SU-DHL-6 (cell line): ENCODE data around the gene HP1BP3.

Experiments used
- H2AFZ ChIP-seq: fragments of 200-600 bp; sonication (generic); 2 replicates; pipeline ENCODE4 v1.6.1; 2014; ENCODE audit warnings: low read depth, mild to moderate bottlenecking, moderate library complexity, mixed read lengths, antibody characterized with exemption, low read length; ENCODE audit not compliant: severe bottlenecking
- H3F3A ChIP-seq: fragments of 200-600 bp; shearing (Covaris generic); 2 replicates; pipeline ENCODE4 v1.6.0; 2016; ENCODE audit warnings: antibody characterized with exemption, mild to moderate bottlenecking; ENCODE audit not compliant: insufficient read depth
- H3K27ac ChIP-seq: fragments of 200-600 bp; sonication (generic); 2 replicates; pipeline ENCODE4 v1.5.1; 2016; ENCODE audit warnings: low read depth, mild to moderate bottlenecking, low read length, moderate library complexity, mixed read lengths
- H3K27me3 ChIP-seq: fragments of 200-600 bp; sonication (generic), shearing (Covaris generic); 2 replicates; pipeline ENCODE4 v1.6.0; 2014; ENCODE audit warnings: mild to moderate bottlenecking, low read length
- H3K36me3 ChIP-seq: fragments of 200-600 bp; sonication (generic); 2 replicates; pipeline ENCODE4 v1.6.1; 2014; ENCODE audit warnings: mild to moderate bottlenecking, low read length, mixed read lengths
- H3K4me2 ChIP-seq: fragments of 300-600, 200-600 bp; shearing (Covaris generic), sonication (generic); 2 replicates; pipeline ENCODE4 v1.6.0; 2014; ENCODE audit warnings: low read length, low read depth, mild to moderate bottlenecking; ENCODE audit not compliant: poor library complexity, severe bottlenecking
- H3K4me3 ChIP-seq: fragments of 200-600 bp; sonication (generic); 2 replicates; pipeline ENCODE4 v1.5.1; 2014; ENCODE audit warnings: antibody characterized with exemption, low read length, mild to moderate bottlenecking, mixed read lengths; ENCODE audit not compliant: insufficient read depth, poor library complexity, severe bottlenecking
- H3K79me2 ChIP-seq: fragments of 200-600 bp; sonication (generic); 2 replicates; pipeline ENCODE4 v1.6.1; 2014; ENCODE audit warnings: mild to moderate bottlenecking, low read length, moderate library complexity; ENCODE audit not compliant: insufficient read depth
- H3K9ac ChIP-seq: fragments of 200-600 bp; sonication (generic); 2 replicates; pipeline ENCODE4 v1.7.0; 2014; ENCODE audit warnings: mild to moderate bottlenecking, low read length
- H3K9me2 ChIP-seq: fragments of 200-600 bp; sonication (generic); replicated peaks from 2 replicates; pipeline ENCODE4 v1.6.1; 2014; ENCODE audit warnings: low read length; ENCODE audit not compliant: insufficient read depth
- H3K9me3 ChIP-seq: fragments of 200-600 bp; sonication (generic); 2 replicates; pipeline ENCODE4 v1.6.1; 2014; ENCODE audit warnings: low read length, mixed read lengths; ENCODE audit not compliant: insufficient read depth
- H4K20me1 ChIP-seq: fragments of 200-600 bp; sonication (generic); 2 replicates; pipeline ENCODE4 v1.6.1; 2014; ENCODE audit warnings: low read depth, mild to moderate bottlenecking, antibody characterized with exemption, low read length, moderate library complexity, mixed read lengths
- EZH2phosphoT487 ChIP-seq: fragments of 200-600 bp; sonication (generic), shearing (Covaris generic); conservative IDR thresholded peaks from 2 replicates; pipeline ENCODE4 v1.6.1; 2018; ENCODE audit warnings: mild to moderate bottlenecking, antibody characterized with exemption, low read length, moderate library complexity, mixed read lengths
- TF ChIP-seq, protein P1 (sequence below): fragments of 200-600 bp; sonication (generic); IDR thresholded peaks from one replicate; pipeline ENCODE4 v1.5.1; 2017; ENCODE audit warnings: antibody characterized with exemption, mild to moderate bottlenecking, low read length, moderate library complexity; ENCODE audit not compliant: insufficient read depth, poor library complexity, severe bottlenecking

The HP1BP3 gene

DNA sequence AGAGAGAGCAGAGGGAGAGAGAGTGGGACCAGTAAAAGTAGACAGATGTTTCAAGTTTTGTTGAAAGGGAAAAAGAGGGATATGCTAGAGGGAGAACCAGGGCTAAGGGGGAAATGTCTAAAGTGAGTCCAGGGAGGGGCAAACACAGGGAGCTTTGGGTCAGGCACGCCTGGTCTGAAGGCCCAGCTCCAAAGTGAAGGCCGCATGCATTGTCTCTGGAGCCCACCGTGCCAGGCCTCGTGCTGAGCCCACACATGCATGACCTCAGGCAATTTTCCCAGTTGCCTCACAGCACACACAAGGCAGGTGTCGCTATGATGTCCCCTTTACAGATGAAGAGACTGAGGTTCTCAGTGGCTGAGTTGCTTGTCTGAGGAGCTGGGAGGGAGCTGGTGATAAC is 85.3 kb downstream of the HP1BP3 start:
- Histone ChIP-seq H3K4me3 (no peak overlapping the region), H4K20me1 (no peaks in the 10 kb centered on the region), H3K36me3 (no peaks in the 10 kb centered on the region), H3K4me2 (no peak overlapping the region), H3K79me2 (no peaks in the 10 kb centered on the region), H3K27ac (no peak overlapping the region), H3K27me3 (no peaks in the 10 kb centered on the region), H3K9me3 (no peaks in the 10 kb centered on the region), H3F3A (no peaks in the 10 kb centered on the region), H3K9ac (no peak overlapping the region), H2AFZ (no peak overlapping the region), H3K9me2 (no peaks in the 10 kb centered on the region)
- TF ChIP-seq, protein P1, sequence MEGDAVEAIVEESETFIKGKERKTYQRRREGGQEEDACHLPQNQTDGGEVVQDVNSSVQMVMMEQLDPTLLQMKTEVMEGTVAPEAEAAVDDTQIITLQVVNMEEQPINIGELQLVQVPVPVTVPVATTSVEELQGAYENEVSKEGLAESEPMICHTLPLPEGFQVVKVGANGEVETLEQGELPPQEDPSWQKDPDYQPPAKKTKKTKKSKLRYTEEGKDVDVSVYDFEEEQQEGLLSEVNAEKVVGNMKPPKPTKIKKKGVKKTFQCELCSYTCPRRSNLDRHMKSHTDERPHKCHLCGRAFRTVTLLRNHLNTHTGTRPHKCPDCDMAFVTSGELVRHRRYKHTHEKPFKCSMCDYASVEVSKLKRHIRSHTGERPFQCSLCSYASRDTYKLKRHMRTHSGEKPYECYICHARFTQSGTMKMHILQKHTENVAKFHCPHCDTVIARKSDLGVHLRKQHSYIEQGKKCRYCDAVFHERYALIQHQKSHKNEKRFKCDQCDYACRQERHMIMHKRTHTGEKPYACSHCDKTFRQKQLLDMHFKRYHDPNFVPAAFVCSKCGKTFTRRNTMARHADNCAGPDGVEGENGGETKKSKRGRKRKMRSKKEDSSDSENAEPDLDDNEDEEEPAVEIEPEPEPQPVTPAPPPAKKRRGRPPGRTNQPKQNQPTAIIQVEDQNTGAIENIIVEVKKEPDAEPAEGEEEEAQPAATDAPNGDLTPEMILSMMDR = no peak
- TF ChIP-seq EZH2phosphoT487 = no peak

DNA sequence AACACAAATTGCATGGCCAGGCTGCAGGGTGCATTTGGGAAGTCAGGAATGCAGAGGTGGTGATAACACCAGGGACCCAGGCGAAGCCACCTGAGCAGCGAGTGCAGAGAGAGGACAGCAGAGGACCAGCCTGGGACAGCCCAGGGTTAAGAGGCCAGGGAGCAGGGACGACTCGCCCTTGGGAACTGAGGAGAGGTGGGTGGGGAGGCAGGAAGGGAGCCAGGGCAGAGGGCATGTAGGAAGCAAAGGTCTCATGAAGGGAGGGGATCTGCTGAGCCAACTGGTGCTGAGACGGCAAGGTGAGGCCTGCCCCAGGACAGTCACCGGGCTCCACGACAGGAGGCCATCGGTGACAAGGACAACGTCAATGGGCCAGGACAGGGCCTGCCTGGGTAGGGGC is 85.7 kb downstream of the HP1BP3 start:
- Histone ChIP-seq H3K9ac (no peak overlapping the region), H3K4me3 (no peak overlapping the region), H4K20me1 (no peaks in the 10 kb centered on the region), H3K27me3 (no peaks in the 10 kb centered on the region), H3F3A (no peaks in the 10 kb centered on the region), H3K36me3 (no peaks in the 10 kb centered on the region), H2AFZ (no peak overlapping the region), H3K9me3 (no peaks in the 10 kb centered on the region), H3K4me2 (no peak overlapping the region), H3K79me2 (no peaks in the 10 kb centered on the region), H3K27ac (no peak overlapping the region), H3K9me2 (no peaks in the 10 kb centered on the region)
- TF ChIP-seq, protein P1 = no peak
- TF ChIP-seq EZH2phosphoT487 = no peak

DNA sequence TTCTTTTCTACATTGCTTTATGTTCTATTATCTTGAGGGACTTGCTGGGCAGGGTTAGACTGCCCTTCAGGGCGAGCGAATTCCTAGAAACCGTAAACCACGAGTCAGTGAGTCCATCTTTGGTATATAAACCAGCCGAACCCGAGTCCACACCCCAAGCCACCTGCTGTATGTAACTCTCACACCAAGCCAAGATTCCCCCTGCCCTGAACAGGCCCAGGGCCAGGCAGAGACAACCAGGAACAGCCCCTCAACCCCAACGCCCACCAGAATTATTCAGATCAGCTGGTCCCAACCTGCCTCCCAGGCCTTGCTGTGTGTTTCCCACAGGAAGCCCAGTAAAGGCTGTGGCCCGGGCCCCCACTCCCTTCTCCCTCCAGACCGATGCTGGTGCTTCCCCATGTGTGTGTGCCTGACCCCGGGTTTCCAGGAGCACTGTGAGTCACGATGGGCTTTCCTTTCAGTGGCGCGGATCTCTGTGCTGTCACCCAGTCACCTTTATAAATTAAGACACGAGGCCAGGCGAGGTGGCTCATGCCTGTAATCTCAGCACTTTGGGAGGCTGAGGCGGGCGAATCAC is 86.4 kb downstream of the HP1BP3 start:
- H3F3A ChIP-seq = no peaks in the 10 kb centered on the region
- H4K20me1 ChIP-seq = no peaks in the 10 kb centered on the region
- no peaks in the 10 kb centered on the region for H3K36me3 ChIP-seq
- no peak for TF ChIP-seq EZH2phosphoT487
- TF ChIP-seq, protein P1 = no peak
- no peaks in the 10 kb centered on the region for H3K79me2 ChIP-seq
- H3K9ac ChIP-seq = no peak overlapping the region
- no peaks in the 10 kb centered on the region for H3K27me3 ChIP-seq
- H3K9me2 ChIP-seq = no peaks in the 10 kb centered on the region
- H3K4me3 ChIP-seq = no peak overlapping the region
- no peak overlapping the region for H3K4me2 ChIP-seq
- H2AFZ ChIP-seq = no peak overlapping the region
- H3K9me3 ChIP-seq = no peaks in the 10 kb centered on the region
- no peak overlapping the region for H3K27ac ChIP-seq

DNA sequence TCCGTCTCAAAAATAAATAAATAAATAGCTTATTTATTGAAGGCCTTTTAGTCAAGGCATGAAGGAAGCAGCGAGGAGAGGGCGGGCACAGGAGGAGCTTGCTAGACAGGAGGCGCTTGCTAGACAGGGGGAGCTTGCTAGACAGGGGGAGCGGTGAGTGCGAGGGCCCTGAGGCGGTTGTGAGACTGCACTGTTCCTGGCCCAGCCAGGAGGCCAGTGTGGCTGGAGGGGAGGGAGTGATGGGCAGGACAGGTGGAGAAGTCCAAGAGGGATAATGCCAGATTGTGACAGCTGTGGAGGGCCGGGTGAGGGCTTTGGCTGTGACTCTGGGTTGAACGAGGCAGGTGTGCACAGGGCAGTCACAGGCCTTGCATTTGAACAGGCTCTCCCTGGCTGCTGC is 87.5 kb downstream of the HP1BP3 start:
- H3K4me2 ChIP-seq = no peak overlapping the region
- no peaks in the 10 kb centered on the region for H3K9me2 ChIP-seq
- H3F3A ChIP-seq = no peaks in the 10 kb centered on the region
- H2AFZ ChIP-seq = no peak overlapping the region
- H3K79me2 ChIP-seq = no peaks in the 10 kb centered on the region
- no peak overlapping the region for H3K4me3 ChIP-seq
- no peaks in the 10 kb centered on the region for H3K36me3 ChIP-seq
- H3K27me3 ChIP-seq = no peaks in the 10 kb centered on the region
- no peak overlapping the region for H3K27ac ChIP-seq
- TF ChIP-seq, protein P1 = no peak
- no peak for TF ChIP-seq EZH2phosphoT487
- H3K9me3 ChIP-seq = no peaks in the 10 kb centered on the region
- no peaks in the 10 kb centered on the region for H4K20me1 ChIP-seq
- no peak overlapping the region for H3K9ac ChIP-seq
